NCI-H1092 (cell line): Measurements from ENCODE around the gene BRD8.
"Not testable (repeated sequence)": the region's sequence is repeated elsewhere in the genome, so short reads cannot be mapped to it uniquely, and the experiment has no call there.

ENCODE experiments used
- DNase-seq: peaks from one replicate; lab custom pipeline; 2025; lab: John Stamatoyannopoulos, UW

BRD8 gene

GRCh38 chr5:138157626-138158025 lies 20.8 kb downstream of the BRD8 start:
- DNase-seq = no peak

DNA sequence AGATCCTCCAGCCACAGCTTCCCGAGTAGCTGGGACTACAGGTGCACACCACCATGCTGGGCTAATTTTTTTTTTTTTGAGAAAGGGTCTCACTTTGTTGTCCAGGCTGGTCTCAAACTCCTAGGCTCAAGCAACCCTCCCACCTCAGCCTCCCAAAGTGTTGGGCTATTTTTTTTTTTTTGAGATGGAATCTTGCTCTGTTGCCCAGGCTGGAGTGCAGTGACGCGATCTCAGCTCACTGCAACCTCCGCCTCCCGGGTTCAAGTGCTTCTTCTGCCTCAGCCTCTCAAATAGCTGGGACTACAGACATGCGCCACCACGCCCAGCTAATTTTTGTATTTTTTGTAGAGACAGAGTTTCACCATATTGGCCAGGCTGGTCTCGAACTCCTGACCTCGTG lies 22.5 kb downstream of the BRD8 start:
- DNase-seq = not testable (repeated sequence)

DNA sequence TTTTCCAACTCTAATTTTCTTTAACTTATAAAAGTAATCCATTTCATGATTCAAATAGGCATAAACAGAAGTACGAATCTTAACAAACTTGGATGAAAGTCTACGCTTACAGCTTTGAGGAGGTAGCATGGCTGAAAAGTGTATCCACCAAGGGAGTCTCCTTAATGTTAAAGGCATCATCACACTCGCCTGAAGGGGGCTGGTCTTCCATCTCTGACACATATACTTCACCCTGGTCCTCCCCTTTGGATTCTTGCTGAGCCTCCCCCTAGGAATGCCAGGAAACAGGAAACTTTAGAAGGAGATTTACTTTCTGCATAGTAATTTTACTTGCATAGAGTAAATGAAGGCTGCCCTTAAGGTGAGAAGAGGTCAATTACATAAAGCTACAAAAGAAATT lies 28.9 kb downstream of the BRD8 start:
- no peak for DNase-seq

DNA sequence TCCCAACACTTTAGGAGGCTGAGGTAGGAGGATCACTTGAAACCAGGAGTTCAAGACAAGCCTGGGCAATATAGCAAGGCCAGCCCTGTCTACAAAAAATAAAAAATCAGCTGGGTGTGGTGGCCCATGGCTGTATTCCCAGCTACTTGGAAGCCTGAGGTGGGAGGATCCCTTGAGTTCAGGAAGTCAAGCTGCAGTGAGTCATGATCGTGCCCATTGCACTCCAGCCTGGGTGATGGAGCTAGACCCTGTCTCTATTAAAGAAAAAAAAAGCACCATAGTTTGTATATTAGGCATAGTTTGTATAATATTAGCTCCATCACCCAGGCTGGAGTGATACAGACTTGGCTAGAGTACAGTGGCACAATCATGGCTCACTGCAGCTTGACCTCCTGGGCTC lies 29.6 kb downstream of the BRD8 start:
- no peak for DNase-seq

GRCh38 chr5:138143578-138143977 lies 34.9 kb downstream of the BRD8 start:
- DNase-seq = not testable (repeated sequence)

GRCh38 chr5:138141734-138142133 lies 36.7 kb downstream of the BRD8 start:
- DNase-seq = no peak

DNA sequence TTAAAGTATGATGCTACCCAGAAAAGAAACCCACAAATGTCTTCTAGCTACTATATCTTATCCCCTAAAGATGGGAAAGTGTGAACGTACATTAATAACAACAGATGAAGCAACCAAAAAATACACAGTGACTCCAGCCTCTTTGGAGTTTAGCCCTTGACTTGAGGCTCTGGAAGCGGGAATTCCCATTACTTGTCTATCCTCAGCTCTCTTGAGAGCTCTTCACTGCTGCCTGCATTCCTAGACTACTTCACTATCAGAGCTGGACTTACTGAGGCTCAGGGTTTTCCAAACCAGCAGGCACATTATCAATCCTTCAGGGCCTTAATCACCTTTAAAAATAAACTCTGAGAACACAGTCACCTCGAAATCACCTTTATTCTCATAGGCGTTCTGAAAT lies 38.2 kb downstream of the BRD8 start:
- no peak for DNase-seq

DNA sequence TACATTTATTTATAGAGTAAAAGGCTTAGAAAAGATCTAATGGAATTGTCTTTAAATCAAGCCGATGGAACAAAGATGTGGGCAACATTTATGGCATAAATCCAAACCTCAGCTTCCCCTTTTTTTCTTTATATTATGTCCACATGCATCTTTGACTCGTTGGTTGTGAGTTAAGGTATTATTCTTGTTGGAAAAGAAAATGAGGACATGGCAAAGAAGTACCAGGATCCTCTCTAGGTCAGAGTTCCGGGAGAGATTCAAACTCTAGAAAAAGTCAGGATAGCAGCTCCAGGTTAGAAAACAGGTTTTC lies 38.7 kb downstream of the BRD8 start:
- DNase-seq = no peak

DNA sequence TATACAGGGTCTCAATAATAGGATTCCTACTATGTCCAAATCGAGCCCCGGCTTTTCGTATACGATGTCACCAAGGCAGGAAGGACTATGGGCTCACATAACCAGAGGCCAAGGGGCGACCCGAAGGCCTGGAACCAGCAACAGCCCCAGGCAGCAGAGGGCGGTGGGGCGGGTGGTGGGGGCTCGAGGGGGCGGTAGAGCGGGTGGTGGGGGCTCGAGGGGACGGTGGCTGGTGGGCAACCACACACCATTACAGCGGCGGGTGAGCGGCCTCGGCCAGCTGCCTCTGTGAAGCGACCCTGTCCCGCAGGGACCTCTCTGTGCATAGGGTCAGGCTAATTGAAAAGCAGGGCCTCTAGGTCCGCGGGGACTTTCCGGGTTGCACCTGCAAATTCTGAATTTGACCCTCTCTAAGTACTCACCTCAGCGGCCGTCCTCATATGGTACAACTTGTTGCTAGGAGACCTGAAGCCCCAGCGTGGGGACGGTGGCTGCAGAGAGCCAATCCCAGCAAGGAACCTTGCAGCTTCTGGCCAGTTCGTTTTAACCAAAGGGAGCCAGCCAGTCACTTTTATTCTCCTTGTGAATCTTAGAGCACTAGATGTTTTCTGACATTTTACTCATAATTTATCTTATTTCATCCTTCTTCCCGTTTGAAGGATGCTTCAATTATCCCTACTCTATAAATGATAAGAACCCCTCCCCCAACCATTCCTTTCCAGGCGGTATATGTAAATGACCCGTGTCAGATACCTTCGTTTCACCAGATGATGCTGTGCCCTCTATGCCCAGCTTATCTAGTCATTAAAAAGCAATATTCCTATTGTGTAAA lies 39.3 kb downstream of the BRD8 start, which contains the start of gene NME5:
Gene NME5, minus strand, starts transcription at position 480 of the 832 bp plus-strand sequence. CDS start 648 bp downstream, outside the sequence.
- peak; percentile 13 for DNase-seq

- no peak for DNase-seq
These were observed 45.9 kb downstream of the BRD8 start for GRCh38 chr5:138132543-138132942.

- DNase-seq = no peak
These were observed 49.1 kb downstream of the BRD8 start for GRCh38 chr5:138129347-138129746.

- no peak for DNase-seq
These were observed 50.1 kb downstream of the BRD8 start for GRCh38 chr5:138128334-138128733.

DNA sequence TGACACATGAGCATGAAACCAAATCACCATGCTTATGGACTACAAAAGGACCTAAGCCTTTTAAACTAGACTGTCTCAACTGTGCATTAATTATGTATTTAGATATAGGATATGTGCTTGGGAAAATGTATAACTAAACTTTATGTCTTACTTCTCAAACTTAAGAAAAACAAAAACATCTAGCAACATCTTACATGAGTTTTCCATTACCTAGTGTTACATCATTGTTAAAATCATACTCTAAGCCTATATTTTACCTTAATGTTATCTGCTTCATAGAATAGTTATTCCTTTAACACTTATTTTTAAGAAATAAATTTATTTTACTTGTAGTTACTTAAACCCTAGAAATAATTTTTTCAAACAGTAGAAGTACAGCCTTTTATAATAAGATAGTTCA lies 63.2 kb downstream of the BRD8 start:
- no peak for DNase-seq

- DNase-seq = no peak
These were observed 66.5 kb downstream of the BRD8 start for GRCh38 chr5:138111937-138112336.

- no peak for DNase-seq
These were observed 67.2 kb downstream of the BRD8 start for GRCh38 chr5:138111181-138111580.

DNA sequence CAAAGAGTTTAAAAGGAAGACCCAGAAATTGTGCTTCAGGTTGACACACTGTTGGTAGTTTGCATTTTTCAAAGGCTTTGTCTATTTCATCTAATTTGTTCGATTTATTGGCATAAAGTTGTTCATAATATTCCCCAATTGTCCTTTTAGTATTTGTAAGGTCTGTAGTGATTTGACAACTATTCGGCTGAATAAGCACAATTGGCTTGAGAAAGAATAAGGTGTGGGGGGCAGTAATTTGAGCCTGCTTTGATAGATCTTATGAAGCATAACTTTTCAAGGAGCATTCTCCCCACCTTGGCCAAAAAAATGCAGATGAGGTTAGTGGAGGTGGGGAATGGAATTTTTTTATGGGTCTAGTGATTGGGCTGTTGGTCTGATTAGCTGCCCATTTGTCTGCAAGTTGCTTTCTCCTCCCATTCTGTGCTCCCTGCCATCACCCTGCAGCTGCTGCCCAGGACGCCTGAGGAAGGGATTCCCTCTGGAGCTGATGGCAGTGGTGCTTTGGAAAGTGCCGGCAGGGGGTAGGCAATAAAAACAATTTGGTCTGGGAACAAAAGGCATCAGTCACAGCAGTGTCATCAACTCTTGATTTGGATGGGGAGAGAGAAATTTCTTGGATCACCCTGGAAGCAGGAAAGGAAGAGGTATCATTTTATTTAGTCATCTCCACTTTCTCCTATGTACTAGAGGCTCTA lies 68.0 kb downstream of the BRD8 start:
- peak; percentile 7 for DNase-seq

DNA sequence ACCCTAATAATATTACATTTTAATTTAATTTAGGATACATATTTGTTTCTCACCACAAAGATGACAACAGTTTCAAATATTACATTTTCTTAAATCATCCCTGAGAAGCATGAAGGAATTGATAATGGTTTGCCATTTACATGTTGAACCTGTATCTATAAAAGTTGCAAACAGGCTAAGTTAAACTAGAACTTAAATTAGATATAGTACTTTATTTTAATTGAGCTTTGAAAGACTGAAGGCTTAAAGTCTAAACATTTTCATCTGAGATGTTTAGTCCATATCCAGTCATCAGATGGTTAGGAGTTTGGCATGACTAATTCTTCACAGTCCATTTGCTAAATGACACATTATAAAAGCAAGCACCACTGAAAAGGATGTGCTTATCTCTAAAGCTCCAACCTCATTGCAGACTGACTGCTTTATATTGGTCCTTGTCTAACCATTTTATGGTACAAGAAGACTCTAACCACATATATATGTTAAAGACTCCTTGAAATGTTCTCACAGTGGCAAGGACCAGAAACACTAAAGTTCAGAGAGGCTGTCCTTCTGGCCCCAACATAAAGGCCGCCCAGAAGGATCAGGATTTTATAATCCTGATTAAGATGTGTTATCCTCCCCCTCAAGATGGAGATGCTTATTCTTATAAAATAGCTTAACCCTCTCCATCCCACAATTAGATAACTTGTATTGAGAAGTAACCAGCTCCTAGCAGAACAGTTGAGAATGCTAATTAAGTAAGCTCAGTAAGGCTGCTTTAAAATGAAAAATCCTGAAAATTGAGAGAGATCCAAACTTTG lies 68.8 kb downstream of the BRD8 start:
- no peak for DNase-seq

DNA sequence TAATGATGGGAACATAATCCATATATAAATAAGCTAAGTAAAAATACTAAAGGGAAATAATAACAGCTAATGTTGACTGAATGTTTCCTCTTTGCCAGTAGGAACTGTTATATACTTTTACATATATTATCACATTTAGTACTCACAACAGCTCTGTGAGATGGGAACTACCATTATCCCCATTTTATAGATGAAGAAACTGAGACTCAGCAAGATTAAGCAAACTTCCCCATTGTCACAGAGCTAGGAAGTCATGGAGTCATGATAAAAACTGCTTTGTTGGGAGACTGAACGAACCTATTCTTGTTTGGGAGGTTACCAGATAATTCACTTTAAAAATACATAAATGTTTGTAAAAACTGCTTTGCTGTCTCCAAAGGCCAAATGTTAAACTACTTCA lies 71.2 kb downstream of the BRD8 start:
- DNase-seq = no peak

- DNase-seq = no peak
These were observed 72.7 kb downstream of the BRD8 start for GRCh38 chr5:138105709-138106108.

GRCh38 chr5:138103319-138103637 lies 75.2 kb downstream of the BRD8 start:
- no peak for DNase-seq

GRCh38 chr5:138102454-138103318 lies 75.7 kb downstream of the BRD8 start:
- DNase-seq = no peak
